GM19372 (cell line): ENCODE measurements around the gene BMPER.

Experiments
- ATAC-seq: cut with Tn5 transposase; IDR thresholded peaks from one replicate; pipeline ENCODE4 v1.9.1; 2021; ENCODE audit warnings: mild to moderate bottlenecking, low read depth, moderate library complexity; ENCODE audit not compliant: unreplicated experiment

Gene BMPER

DNA sequence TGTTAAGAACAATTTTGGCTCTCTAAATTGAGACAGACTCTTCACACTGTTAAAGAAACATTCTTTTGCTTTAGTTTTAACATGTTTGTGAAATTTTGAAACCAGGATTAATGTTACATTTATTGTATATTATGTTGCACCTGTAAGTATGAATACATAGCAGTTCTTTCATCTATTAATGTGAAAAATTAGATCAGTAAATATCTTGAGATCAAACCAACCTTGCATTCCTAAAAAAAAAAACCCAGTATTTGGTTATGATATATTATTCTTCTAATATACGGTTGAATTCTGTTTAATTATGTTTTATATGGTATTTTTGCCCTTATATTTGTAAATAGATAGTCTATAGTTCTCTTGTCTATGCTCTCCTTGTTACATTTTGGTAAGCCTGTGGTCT lies 219.4 kb downstream of the BMPER start:
- ATAC-seq: no peak

DNA sequence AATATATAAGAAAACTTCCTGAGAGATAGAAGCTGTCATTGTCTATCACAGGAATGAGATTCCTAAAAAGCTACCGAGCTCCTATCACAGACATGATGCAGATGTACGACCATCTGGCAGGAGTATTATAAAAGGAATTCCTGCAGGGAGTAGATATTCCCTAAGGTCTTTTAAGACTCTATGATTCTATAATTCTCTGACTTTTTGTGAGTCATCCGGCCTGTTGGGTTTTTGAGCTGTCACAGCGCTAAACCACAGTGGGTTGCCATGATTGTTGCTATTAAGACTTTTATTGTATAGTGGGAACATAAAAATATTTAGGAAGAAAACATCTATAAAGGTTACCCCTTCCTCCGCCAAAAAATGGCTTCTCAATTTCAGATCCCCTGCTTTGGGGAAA lies 223.4 kb downstream of the BMPER start:
- no peak for ATAC-seq

DNA sequence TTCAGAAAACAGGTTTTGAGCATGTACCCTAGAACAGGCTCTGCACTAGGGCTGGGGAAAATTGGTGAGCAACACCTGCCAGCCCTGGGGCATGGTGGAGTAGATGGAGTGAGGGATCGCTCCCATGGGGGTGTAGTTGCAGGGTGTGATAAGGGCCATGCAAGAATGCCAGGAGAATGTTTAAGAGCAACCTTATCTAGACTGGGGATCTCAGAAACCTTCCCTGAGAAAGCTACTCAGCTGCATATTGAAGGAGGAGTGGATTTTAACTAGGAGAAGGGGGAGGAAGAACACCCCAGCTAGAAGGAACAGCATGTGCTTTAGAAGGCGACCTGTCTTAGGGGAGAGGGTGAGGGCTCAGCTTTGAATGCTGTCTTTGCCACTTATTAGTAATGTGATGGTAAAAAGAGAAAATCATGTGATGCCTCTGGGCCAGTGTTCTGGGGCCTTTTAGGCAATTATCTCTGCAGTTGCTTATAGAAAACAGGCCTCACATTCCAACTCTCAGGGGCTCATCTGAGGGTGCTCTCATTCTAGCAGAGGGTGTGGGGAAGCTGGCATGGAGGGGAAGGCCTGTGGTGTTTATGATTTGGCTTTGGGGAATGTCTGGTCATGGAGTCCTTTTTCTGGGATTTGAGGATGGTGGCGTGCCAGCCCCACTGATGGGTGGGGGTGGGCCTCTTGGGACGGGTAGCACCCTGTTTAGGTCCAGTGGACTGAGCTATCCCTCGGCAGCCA lies 225.4 kb downstream of the BMPER start:
- ATAC-seq: no peak

DNA sequence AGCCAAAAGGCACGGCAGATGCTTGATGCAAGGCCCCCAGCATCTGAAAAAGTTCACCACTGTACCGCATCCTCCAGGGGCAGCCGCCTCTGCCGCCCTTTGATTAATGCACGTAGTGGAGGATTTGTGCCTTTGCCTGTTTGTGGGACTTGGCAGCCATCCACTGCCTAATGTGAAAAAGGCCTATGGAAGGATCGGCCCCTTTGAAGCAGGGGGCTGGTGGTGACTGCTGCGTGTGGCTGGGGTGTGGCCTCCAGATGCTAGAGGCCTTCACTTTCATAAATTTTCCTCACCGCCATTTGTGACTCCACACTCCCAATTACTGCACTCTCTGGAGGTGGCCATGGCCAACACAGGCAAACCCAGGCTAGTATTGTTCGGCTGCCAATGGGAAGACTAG lies 226.0 kb downstream of the BMPER start:
- no peak for ATAC-seq

DNA sequence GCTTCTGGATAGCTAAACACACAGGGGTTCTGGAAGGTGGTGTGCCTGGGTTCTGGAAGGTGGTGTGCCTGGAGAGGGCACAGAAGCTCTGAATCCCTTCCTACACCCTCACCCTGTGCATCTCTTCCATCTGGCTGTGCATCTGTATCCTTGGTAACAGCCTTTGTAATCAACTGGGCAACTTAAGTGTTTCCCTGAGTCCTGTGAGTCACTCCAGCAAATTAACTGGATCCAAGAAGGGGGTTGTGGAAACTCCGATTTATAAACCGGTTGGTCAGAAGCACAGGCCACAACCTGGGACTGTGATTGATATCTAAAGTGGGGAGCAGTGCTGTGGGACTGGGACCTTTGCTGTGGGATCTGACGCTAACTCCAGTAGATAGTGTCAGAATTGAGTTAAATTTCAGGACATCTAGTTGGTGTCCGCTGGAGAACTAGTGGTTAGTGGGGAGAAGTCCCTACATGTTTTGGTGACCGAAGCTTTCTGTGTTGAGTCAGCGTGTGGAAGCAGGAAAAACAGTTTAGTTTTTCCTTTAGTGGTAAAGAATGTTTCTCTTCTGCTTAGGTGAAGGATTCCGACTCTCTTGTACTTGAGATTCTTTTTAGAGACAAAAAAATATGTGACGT lies 228.1 kb downstream of the BMPER start:
- no peak for ATAC-seq

DNA sequence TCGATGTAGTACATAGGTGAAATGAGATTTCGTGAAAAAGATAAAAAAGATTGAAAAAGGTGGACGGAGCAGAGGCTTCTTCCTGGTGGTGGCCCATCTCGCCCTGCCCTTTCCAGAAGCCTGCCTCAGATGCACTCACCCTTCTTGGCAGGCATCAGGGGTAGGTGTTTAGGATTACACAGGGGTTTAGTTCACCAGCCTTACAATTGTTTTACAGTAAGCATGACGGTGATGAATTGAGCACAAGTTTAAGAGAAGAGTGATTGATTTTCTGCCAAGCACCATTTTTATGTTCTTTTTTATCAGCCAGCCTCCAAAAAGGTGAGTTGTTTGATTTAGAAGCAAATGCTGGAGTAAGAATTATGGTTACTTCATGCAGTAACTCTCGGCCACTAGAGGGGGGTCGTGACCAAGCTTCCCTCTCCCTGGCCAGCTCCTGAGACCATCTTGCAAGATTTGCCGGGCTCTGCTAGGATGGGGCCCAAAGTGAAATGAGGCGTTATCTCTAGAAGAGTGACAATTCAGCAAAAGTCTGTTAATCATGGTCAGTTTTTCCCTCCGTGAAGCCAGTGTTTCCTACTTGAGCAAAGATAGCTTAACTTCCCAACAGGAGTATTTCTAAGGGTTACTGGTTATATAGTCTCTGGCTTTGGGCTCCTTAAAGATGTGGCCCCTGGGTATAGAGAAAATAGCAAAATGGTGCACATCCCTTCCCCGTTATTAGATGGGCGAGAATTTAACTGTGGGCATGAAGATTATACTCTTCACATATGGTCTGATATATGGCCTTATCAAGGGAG lies 228.8 kb downstream of the BMPER start:
- ATAC-seq: no peak

DNA sequence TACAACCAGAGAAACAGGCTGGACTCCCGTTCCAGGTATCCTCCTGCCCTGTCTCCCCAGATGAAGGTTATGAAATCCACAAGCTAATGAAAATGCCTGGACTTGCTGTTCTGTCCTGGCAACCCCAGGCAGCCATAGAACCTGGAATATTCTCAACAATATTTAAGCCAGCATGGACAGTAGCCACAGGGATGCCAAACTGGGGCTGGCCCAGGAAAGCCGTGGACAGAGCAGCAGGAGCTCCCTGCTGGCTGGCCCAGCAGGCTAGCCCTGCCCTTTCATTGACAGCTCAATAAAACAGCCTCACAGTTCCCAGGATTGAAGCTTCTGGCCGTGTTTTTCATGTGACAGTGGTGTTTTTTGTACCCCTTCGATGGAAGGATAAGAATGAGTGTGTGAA lies 230.6 kb downstream of the BMPER start:
- ATAC-seq: no peak

DNA sequence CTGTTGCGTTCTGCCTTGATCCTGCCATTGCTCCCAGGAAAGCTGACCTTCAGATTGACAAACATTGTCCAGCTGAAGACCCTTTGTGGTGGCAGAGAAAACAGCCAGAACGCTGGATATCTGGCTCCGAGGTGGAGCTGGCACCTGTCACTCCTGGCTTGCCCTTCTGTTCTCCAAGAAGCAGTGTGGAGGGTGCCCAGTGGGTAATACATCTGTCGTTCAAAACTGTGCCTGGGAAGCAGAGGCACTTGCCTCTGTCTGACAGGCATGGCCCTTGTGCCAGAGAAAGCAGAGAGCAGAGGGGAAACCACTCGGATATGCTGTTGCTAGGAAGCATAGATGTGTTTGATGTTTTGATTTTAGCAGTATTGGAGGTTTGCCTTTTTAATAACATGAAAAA lies 231.4 kb downstream of the BMPER start:
- no peak for ATAC-seq

DNA sequence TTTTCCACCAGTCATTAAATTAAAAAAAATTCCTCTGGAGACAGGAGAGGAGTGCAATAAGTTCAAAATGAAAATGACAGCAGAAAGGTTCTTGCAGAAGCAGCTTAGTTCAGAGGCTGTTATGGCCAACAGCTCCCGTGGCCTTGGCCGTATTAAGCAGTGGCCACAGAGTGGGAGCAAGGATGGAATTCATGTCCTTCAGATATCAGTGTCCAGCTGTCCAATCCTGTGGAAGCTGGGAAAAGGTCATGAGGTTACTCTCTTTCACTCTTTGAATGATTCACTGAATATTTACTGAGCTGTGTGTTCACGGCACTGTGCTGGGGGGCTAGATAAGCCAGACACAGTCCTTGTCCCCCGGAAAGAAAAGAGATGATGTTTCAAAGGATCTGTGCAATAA lies 231.8 kb downstream of the BMPER start:
- ATAC-seq: no peak

DNA sequence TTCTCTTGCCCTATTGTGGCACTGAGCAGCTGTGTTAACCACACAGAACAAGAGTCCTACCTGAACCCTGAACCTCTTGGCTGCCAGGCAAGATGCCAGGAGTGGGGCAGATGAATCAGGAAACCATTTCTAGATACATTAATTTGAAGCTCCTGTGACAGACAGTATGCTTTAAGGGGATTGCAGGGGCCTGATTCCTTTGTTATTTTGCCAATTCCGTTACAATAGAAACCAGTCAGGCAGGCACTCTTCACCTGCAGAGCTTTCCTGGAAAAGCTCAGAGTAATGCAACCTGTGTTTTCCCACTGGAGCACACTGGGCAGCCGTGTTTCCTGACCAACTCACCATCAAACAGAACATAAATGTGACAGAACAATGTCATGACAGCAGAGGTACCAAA lies 233.1 kb downstream of the BMPER start:
- ATAC-seq: no peak

DNA sequence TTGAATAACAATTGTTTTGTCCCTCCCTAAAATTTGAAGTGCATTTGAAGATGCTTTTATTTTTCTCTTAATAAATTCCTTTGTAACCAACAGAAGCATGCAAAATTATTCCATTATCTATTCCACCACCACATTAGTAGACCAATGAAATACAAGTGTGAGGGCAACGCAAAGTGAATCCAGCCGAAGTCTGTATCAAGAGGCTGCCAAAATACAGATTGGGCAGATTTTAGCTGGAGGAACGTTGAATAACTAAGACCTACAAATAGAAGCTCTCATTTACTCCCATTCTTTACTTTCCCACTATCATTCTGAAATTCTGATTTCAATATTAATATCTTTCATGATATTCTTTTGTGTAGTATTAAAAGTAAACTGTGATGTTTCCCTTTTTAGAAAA lies 233.7 kb downstream of the BMPER start:
- no peak for ATAC-seq

DNA sequence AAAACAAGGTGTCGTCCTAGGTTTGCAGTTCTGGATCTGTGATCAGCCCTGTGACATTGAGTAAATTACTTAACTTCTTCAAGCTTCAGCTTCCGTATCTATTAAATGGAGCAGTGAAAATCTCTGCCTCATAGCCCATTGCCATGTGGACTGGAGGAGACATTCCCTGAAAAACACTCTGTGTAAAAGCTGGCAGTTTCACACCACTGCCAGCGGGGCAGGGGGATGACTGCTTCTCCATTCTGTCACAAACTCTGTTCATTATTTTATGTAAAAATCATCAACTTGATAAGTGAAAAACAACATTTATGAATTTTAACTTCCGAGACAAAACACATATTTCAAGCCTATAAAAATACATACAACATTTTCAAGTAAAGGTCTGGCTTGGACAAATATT lies 234.7 kb downstream of the BMPER start:
- ATAC-seq: no peak

DNA sequence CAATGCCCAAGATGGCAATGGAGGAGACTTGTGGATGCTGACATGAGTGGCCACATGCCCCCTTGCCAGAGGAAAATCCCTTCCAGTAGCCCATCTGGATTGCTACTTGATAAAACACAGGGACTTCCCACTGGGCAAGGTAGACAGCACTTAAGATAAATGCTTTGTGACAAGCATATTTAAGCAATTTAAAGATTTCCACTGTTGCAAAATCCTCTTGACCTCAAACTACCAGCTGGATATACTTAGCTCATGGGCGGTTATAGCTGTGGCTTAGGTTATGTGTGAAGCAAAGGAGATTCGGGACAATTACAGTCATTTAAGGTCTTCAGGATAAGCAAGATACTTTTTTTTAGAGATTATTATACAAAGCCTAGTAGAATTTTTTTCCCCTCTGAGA lies 238.1 kb downstream of the BMPER start:
- no peak for ATAC-seq

DNA sequence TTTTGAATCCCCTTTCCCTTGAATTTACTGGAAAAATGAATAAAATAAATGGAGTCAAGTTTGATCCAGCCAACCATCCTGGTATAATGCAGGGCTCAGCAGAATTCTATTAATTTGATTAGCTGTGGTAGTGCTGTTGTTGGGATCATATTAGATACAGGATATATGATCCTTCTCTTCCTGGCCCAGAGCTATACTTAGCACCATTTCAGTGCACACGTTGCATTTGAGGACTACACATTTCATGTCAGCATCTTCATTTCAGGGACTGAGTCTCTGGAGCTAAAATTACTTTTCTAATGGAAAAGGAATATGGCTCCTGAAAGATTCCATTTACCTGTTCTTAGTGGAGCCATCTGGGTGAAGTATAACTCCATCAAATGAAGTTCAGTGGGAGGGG lies 240.3 kb downstream of the BMPER start:
- no peak for ATAC-seq

DNA sequence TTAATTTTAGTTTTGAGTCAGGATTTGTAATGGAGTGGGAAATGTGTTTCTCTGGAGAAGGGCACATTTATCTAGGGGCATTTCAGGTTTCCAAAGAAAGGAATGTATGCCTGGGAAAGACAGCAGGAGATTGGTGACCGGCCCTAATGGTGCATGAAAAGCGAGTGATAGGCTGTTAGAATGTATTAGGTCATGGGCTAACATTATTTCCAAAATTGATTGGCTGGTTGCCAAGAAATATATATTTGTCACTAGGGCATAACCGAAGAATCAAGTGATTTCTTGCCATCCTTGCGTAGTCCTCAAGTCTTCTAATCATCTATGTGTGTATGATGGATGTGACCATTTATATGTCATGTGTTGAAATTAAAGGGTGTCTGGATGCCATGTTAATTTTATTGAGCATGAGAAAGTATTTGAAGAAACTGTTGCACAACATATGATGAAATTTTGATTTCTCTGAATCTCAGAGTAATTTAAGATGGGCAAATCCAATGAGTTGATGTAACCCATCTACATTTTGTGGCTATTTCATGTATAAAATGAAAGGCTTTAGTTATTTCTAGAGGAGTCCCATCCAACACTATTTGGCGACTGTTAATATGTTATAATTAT lies 248.4 kb downstream of the BMPER start:
- no peak for ATAC-seq

DNA sequence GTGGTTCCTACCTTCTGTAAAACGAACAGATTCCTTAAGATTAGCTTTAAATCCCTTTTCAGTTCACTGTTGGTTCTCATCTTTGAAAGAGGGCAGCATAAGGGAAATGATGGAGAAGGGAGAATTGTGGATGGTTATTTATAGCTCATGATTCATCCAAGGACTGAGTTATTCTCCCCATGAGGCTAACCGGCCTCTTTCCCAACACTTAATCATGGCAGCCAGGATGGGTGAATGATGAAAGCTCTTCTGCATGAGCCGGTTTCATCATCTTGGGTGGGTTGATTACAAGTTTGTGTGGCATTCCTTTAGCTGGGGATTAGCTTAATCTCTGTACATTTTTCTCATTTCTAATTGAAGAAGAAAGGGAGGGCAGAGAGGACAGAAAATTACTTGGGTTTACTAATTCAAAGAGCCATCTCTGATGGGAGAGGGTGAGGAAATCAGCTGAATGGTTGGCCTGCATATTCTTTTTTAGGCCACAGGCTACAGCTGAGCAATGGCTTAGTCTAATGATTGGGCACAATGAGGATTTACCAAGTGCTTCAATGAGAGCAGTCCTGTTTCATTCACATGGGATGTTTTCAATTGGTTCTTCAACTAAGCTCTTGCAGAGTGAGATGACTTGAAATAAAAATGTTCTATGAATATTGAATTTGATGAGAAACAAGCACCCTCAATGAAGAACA lies 250.0 kb downstream of the BMPER start:
- ATAC-seq: no peak

DNA sequence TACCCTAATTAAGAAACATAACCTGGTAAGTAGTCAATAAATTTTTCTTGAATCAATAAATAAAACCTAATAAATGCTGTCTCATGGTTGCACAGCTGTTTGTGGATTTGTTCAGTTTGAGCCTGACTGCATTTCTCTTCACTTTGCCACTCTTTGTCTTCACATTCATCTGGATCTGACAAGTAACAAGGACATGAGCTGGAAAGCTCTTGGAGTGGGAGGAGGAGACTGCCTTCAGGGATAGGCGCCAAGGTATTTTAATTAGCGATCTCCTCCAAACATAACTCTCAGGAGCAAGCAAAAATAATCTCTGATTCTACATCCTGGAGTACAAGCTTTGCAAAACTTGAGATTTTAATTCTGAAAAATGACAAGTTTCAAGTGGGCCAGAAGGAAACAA lies 251.0 kb downstream of the BMPER start:
- ATAC-seq: no peak

DNA sequence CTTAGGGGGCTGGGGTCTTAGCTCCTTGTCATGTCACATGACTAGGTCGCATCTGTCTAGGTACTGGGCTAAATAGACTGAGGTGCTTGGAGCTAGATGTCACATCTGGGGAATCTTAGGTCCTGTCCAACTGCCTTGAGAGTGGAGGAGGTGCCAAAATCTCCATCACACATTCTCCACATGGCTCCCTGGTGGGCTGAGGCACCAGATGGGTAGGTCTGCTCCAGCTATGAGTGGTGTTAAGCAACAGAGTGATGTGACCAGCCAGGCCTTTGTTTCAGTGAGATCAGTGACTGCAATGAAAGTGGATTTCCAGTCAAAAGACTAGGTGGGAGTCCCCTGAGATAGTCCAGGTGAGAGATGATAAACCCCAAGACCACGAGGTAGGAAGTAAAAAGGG lies 251.8 kb downstream of the BMPER start:
- no peak for ATAC-seq

DNA sequence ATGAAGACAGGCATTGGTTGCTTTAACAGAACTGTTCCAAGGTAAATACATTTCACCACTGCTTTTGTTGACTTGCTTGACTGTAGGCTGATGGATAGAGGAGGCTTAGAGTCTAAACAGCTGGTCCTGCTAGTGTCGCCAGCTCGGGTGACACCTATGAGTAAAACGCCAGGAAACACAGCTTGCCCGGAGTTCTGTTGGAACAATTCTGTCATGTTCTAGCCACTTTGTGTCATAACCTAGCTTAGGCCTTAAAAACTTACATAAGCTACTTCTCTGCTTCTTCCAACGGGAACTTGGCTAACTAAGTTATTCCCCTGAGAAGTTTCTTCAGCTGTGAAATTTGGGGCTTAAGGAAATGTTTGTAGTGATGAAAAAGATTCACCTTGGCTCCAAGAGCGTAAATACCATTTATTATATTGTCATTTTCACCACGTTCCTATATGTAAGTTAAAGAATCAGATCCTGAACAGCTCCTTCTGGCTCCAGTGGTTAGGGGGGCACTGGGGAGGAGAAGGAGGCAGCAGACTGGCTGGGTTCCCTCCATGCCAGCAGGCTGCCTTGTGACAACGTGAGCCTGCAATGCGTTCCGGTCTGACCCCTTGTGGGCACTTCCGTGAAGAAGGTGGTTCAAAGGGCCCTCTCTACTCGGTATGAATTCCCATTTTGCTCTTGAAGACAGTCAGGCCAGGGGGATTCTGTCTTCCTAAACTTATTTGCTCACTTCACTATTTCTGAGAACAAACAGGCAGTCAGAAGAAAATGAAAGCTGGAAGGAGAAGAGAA lies 253.2 kb downstream of the BMPER start:
- no peak for ATAC-seq

DNA sequence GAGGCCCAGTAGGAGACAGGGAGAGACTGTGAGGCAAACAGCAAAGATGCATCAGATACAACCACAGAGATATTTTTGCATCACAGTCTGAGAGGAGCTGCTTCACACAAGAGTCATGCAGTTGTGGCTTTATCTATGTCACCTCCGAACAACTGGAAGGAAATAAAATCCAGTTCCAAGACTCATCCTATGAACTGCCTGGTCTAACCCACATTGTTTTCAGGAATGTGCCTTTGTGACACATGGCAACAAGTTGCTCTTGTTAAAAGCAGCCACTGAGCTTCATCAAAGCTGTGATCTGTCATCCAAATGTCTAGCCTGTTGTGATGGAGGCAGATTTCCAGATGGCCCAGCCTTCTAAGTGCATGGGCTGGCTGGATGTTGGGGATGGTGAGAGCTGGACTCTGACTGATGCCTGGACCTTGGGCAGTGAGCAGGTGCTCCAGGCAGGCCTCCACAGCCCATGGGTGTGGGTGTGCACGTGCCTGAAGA lies 255.0 kb downstream of the BMPER start:
- no peak for ATAC-seq
